GM12878 (cell line): Measurements from ENCODE around the gene TMEM52B. TPM values are rescaled to one million over a fixed set of nuclear protein-coding genes. Genes with fewer than 3 reads are reported as not detected.

Source experiments
- ATAC-seq: fragments of 200-7000 bp; cut with Tn5 transposase; 3 replicates; pipeline ENCODE4 v1.9.1; 2020; ENCODE audit warnings: mild to moderate bottlenecking, moderate library complexity
- BruUV-seq: library from RNA; stranded (reverse); fragments of 400-500 nt; replicated peaks from 2 replicates; lab custom pipeline; 2021; lab: Mats Ljungman, UMichigan
- CTCF ChIA-PET: fragments of 300-600 bp; sonication (Branson Sonifier 250); formaldehyde crosslinking; extraction: SDS; loops from one replicate; lab custom pipeline; 2021; ENCODE audit warnings: inconsistent platforms; lab: Yijun Ruan, JAX
- POLR2A ChIA-PET: fragments of 350-600 bp; formaldehyde crosslinking; extraction: SDS; loops from one replicate; lab custom pipeline; 2021; ENCODE audit warnings: inconsistent platforms; lab: Charles Lee
- RAD21 ChIA-PET: fragments of 300-600 bp; sonication (Branson Sonifier 250); formaldehyde crosslinking; loops from one replicate; lab custom pipeline; 2023; ENCODE audit warnings: antibody characterized with exemption; ENCODE audit not compliant: unreplicated experiment; lab: Charles Lee
- SMC1A ChIA-PET: fragments of 300-600 bp; sonication (Branson Sonifier 250); formaldehyde crosslinking; loops from one replicate; lab custom pipeline; 2023; ENCODE audit not compliant: unreplicated experiment, uncharacterized antibody; lab: Charles Lee
- DNase-seq: peaks from one replicate; pipeline ENCODE4 v3.0.0-alpha.2; 2011; ENCODE audit warnings: low read depth, low spot score
- FAIRE-seq: peaks from 3 replicates; lab custom pipeline; 2011; peaks lifted over from hg19 to GRCh38; lab: Jason Lieb, UNC
- H2AFZ ChIP-seq: 2 replicates; pipeline ENCODE4 v1.6.0; 2011; ENCODE audit warnings: low read depth, low read length, control low read depth; ENCODE audit not compliant: control insufficient read depth
- H3K27ac ChIP-seq: 2 replicates; pipeline ENCODE4 v1.5.1; 2011; ENCODE audit warnings: control low read depth; ENCODE audit not compliant: control insufficient read depth, insufficient read depth
- H3K27me3 ChIP-seq, 2 experiments: replicated peaks in 1 of 2; 2 replicates each; pipeline versions ENCODE4 v1.6.0 to v1.6.1; 2011; ENCODE audit warnings: low read length in 1 of 2; ENCODE audit not compliant: control insufficient read depth in 2 of 2, insufficient read depth in 2 of 2
- H3K36me3 ChIP-seq, 2 experiments: 2 replicates each; pipeline ENCODE4 v1.5.1; 2011; ENCODE audit warnings: low read length in 1 of 2; ENCODE audit not compliant: control insufficient read depth in 2 of 2, insufficient read depth in 2 of 2
- H3K4me1 ChIP-seq: 2 replicates; pipeline ENCODE4 v1.6.1; 2011; ENCODE audit warnings: mild to moderate bottlenecking, low read length, moderate library complexity, mixed read lengths; ENCODE audit not compliant: control insufficient read depth, insufficient read depth
- H3K4me2 ChIP-seq: 2 replicates; pipeline ENCODE4 v1.6.0; 2011; ENCODE audit warnings: control low read depth; ENCODE audit not compliant: control insufficient read depth, insufficient read depth
- H3K4me3 ChIP-seq: fragments of 200-600 bp; sonication (generic); 2 replicates; pipeline ENCODE4 v1.5.1; 2016
- H3K79me2 ChIP-seq: 2 replicates; pipeline ENCODE4 v1.6.0; 2011; ENCODE audit warnings: low read length; ENCODE audit not compliant: control insufficient read depth, insufficient read depth
- H3K9ac ChIP-seq: 2 replicates; pipeline ENCODE4 v1.8.0; 2011; ENCODE audit warnings: low read length, control low read depth, mixed read lengths; ENCODE audit not compliant: control insufficient read depth, insufficient read depth
- H3K9me3 ChIP-seq: replicated peaks from 3 replicates; pipeline ENCODE4 v1.5.1; 2011; ENCODE audit warnings: mild to moderate bottlenecking, low read length; ENCODE audit not compliant: control insufficient read depth, insufficient read depth
- H4K20me1 ChIP-seq: 2 replicates; pipeline ENCODE4 v1.6.0; 2011; ENCODE audit not compliant: control insufficient read depth, insufficient read depth
- BHLHE40 ChIP-seq, 2 experiments: fragments of 450-650 bp in 1 of 2; IDR thresholded peaks; 2 replicates each; pipeline ENCODE4 v1.6.1; 2011 to 2017; ENCODE audit warnings: low read depth in 2 of 2, borderline replicate concordance in 1 of 2, improper control_type of control experiment in 1 of 2, low read length in 1 of 2, mild to moderate bottlenecking in 1 of 2
- FOXM1 ChIP-seq: IDR thresholded peaks from 2 replicates; pipeline ENCODE4 v1.6.1; 2012; ENCODE audit warnings: low read depth, mild to moderate bottlenecking, inconsistent platforms, low read length, moderate library complexity
- JUNB ChIP-seq: IDR thresholded peaks from 2 replicates; pipeline ENCODE4 v1.6.1; 2016; ENCODE audit warnings: antibody characterized with exemption, mild to moderate bottlenecking
- MEF2A ChIP-seq: IDR thresholded peaks from 2 replicates; pipeline ENCODE4 v1.6.1; 2011; ENCODE audit warnings: low read depth, mild to moderate bottlenecking, low read length, moderate library complexity; ENCODE audit not compliant: insufficient read depth
- NFIC ChIP-seq: IDR thresholded peaks from 2 replicates; pipeline ENCODE4 v1.6.1; 2012; ENCODE audit warnings: low read depth, mild to moderate bottlenecking, inconsistent platforms, low read length, moderate library complexity
- RAD51 ChIP-seq: fragments of 450-650 bp; IDR thresholded peaks from 2 replicates; pipeline ENCODE4 v1.6.1; 2016; ENCODE audit warnings: moderate library complexity, mild to moderate bottlenecking, inconsistent platforms
- RUNX3 ChIP-seq: IDR thresholded peaks from 2 replicates; pipeline ENCODE4 v1.6.1; 2012; ENCODE audit warnings: low read length, inconsistent platforms
- SUPT20H ChIP-seq: IDR thresholded peaks from 2 replicates; pipeline ENCODE4 v1.6.1; 2011; ENCODE audit warnings: low read depth, mild to moderate bottlenecking, low read length, moderate library complexity, borderline replicate concordance; ENCODE audit not compliant: control insufficient read depth
- WGBS: methylation state at CpG from one replicate; pipeline ENCODE4 v1.1.6; 2016; ENCODE audit warnings: low lambda C conversion rate; ENCODE audit not compliant: insufficient replicate concordance, insufficient coverage; ENCODE audit errors: missing lambda C conversion rate; 5-methylcytosine and 5-hydroxymethylcytosine counted together
- in situ Hi-C: fragments of 300-500 bp; cut with MboI; formaldehyde crosslinking; loops from 9 replicates; pipeline ENCODE4 v1.14.3; 2018; ENCODE audit warnings: mixed read lengths
- intact Hi-C: fragments of 100-400 bp; cut with micrococcal nuclease; formaldehyde crosslinking; loops from one replicate; pipeline ENCODE4 v1.14.2; 2022; ENCODE audit not compliant: unreplicated experiment
- polyA plus RNA-seq, 11 experiments: library from polyadenylated mRNA; depleted of rRNA in 4 of 11; unstranded in 6 of 11; stranded (reverse) in 5 of 11; fragments of >200 nt; fragmentation: Nextera tagmentation in 4 of 11; fragmentation: Illumina TruSeq in 1 of 11; extraction: Ambion mirVana in 4 of 11; extraction: Trizol in 1 of 11; gene quantifications; 1 replicate in 1 of 11; 2 replicates in 10 of 11; pipeline versions ENCODE4 v1.2.1 to v1.2.3, GENCODE V29; 2011 to 2016; ENCODE audit warnings: inconsistent platforms in 2 of 11, missing spikeins in 2 of 11, low read depth in 1 of 11
- total RNA-seq, 4 experiments: library from RNA; depleted of rRNA in 3 of 4; stranded (reverse); fragments of >200 nt in 3 of 4; fragmentation: Illumina TruSeq in 1 of 4; extraction: Trizol in 1 of 4; gene quantifications; 2 replicates each; pipeline versions ENCODE4 v1.2.1 to v1.2.3, GENCODE V29; 2013 to 2021
- TF ChIP-seq, protein P1 (sequence below): IDR thresholded peaks from 2 replicates; pipeline ENCODE4 v1.6.1; 2012; ENCODE audit warnings: low read length, inconsistent platforms
- TF ChIP-seq, protein P2 (sequence below): IDR thresholded peaks from 2 replicates; pipeline ENCODE4 v1.6.1; 2011; ENCODE audit warnings: borderline replicate concordance, low read depth, mild to moderate bottlenecking, moderate library complexity, low read length; ENCODE audit not compliant: insufficient read depth, poor library complexity, severe bottlenecking

The TMEM52B gene
- total and polyA plus RNA-seq, 10 of the 15 experiments (the other 5 are each of a cell fraction or from before 2014, with no cell fraction given), result not detected

DNA sequence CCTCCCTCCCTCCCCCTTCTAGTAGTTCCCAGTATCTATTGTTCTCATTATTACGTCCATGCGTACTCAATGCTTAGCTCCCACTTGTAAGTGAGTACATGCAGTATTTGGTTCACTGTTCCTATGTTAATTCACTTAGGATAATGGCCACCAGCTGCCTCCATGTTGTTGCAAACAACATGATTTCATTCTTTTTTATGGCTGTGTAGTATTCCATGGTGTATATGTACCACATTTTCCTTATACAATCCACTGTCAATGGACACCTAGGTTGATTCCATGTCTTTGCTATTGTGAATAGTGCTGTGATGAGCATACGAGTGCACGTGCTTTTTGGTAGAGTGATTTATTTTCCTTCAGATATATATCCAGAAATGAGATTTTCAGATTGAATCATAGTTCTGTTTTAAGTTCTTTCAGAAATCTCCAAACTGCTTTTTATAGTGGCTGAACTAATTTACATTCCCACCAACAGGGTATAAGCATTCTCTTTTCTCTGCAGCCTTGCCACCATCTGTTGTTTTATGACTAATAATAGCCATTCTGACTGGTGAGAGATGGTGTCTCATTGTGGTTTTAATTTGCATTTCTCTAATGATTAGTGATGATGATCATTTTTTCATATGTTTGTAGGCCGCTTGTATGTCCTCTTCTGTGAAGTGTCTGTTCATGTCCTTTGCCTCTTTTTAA lies 31.0 kb upstream of the TMEM52B start:
- POLR2A ChIA-PET, result no interaction called here
- FAIRE-seq, result peak; percentile 70
- in situ Hi-C loops, result no loop called here

More for the DNA sequence above, 31.0 kb upstream of the TMEM52B start:
- BruUV-seq, result no TSS peak
- no peaks in the 10 kb centered on the region; a peak in 1 of 4 replicates for H3K27me3 ChIP-seq
- no peak for DNase-seq
- SMC1A ChIA-PET, result interaction anchor here (1.1 kb wide), 1 partner anchor 137 kb away, joined by 3 read pairs; no protein-coding TSS in a partner anchor
- H3K9me3 ChIP-seq, result peaks cover 4% of the 10 kb centered on the region; the same call in 2 of the 3 replicates
- H3K27ac ChIP-seq, result no peak overlapping the region
- H3K4me2 ChIP-seq, result peak overlapping the region; percentile 42; the same call in 1 of the 2 replicates
- H2AFZ ChIP-seq, result no peak overlapping the region
- H3K79me2 ChIP-seq, result no peaks in the 10 kb centered on the region
- ATAC-seq, result peak; percentile 34; the same call in 2 of the 3 replicates
- H3K36me3 ChIP-seq, result no peaks in the 10 kb centered on the region
- intact Hi-C loops, result no loop called here
- H4K20me1 ChIP-seq, result no peaks in the 10 kb centered on the region
- H3K4me1 ChIP-seq, result peaks cover 4% of the 10 kb centered on the region; the same call in 1 of the 2 replicates
- RAD21 ChIA-PET, result no interaction called here
- WGBS, result 26% methylated on average over 5 of the region's 5 CpGs
- H3K9ac ChIP-seq, result no peak overlapping the region
- CTCF ChIA-PET, result no interaction called here
- no peak overlapping the region for H3K4me3 ChIP-seq
- TF ChIP-seq, protein P1, sequence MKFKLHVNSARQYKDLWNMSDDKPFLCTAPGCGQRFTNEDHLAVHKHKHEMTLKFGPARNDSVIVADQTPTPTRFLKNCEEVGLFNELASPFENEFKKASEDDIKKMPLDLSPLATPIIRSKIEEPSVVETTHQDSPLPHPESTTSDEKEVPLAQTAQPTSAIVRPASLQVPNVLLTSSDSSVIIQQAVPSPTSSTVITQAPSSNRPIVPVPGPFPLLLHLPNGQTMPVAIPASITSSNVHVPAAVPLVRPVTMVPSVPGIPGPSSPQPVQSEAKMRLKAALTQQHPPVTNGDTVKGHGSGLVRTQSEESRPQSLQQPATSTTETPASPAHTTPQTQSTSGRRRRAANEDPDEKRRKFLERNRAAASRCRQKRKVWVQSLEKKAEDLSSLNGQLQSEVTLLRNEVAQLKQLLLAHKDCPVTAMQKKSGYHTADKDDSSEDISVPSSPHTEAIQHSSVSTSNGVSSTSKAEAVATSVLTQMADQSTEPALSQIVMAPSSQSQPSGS, result 0 out of 2 replicates have a peak, but pooled peaks have one; percentile 13
- TF ChIP-seq SUPT20H (no peak), BHLHE40 (IDR thresholded peaks at IDR 0.05; ENCODE audit: borderline replicate concordance in 1 of 2, low read depth in 2 of 2, low read length in 1 of 2) (peak; percentile 16 to 26; a peak in 2 of 4 replicates), MEF2A (0 out of 2 replicates have a peak, but pooled peaks have one; percentile 33), RAD51 (no peak), NFIC (peak; percentile 48), RUNX3 (peak; percentile 71), FOXM1 (peak; percentile 33; the same call in 1 of the 2 replicates), JUNB (peak; percentile 59; the same call in 1 of the 2 replicates)
- TF ChIP-seq, protein P2, sequence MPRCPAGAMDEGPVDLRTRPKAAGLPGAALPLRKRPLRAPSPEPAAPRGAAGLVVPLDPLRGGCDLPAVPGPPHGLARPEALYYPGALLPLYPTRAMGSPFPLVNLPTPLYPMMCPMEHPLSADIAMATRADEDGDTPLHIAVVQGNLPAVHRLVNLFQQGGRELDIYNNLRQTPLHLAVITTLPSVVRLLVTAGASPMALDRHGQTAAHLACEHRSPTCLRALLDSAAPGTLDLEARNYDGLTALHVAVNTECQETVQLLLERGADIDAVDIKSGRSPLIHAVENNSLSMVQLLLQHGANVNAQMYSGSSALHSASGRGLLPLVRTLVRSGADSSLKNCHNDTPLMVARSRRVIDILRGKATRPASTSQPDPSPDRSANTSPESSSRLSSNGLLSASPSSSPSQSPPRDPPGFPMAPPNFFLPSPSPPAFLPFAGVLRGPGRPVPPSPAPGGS, result no peak
- TF ChIP-seq, all 136 proteins: peak for 7
